MCF 10A (cell line): Measurements from ENCODE around the gene TEX2. TPM values are rescaled to one million over a fixed set of nuclear protein-coding genes. Genes with fewer than 3 reads are reported as not detected.

Experiments
- BruUV-seq: library from RNA; stranded (reverse); fragments of 400-500 nt; replicated peaks from 2 replicates; lab custom pipeline; 2021; lab: Mats Ljungman, UMichigan
- CTCF ChIA-PET: fragments of 300-600 bp; sonication (Branson Sonifier 250); formaldehyde crosslinking; extraction: SDS; loops from one replicate; lab custom pipeline; 2021; ENCODE audit warnings: antibody characterized with exemption, inconsistent platforms; lab: Yijun Ruan, JAX
- POLR2A ChIA-PET: fragments of 300-600, 350-650 bp; sonication (Branson Sonifier 250); formaldehyde crosslinking; extraction: SDS; loops from one replicate; lab custom pipeline; 2020; ENCODE audit warnings: antibody characterized with exemption, inconsistent platforms; lab: Yijun Ruan, JAX
- DNase-seq: peaks from one replicate; pipeline ENCODE4 v3.0.0-alpha.2; 2018; ENCODE audit not compliant: unreplicated experiment
- H3K27ac Mint-ChIP-seq: one replicate; pipeline ENCODE4 v1.8.0; 2022; ENCODE audit warnings: mild to moderate bottlenecking, low read depth, mixed read lengths; ENCODE audit not compliant: unreplicated experiment
- H3K27me3 Mint-ChIP-seq: one replicate; pipeline ENCODE4 v1.8.0; 2022; ENCODE audit warnings: mixed read lengths; ENCODE audit not compliant: insufficient read depth, unreplicated experiment
- H3K36me3 Mint-ChIP-seq: one replicate; pipeline ENCODE4 v1.8.0; 2022; ENCODE audit warnings: mild to moderate bottlenecking, moderate library complexity, mixed read lengths; ENCODE audit not compliant: insufficient read depth, unreplicated experiment
- H3K4me1 Mint-ChIP-seq: one replicate; pipeline ENCODE4 v1.8.0; 2022; ENCODE audit warnings: mixed read lengths; ENCODE audit not compliant: insufficient read depth, unreplicated experiment
- H3K4me3 Mint-ChIP-seq: one replicate; pipeline ENCODE4 v1.8.0; 2022; ENCODE audit warnings: mild to moderate bottlenecking, moderate library complexity, mixed read lengths; ENCODE audit not compliant: unreplicated experiment
- H3K9me3 Mint-ChIP-seq: one replicate; pipeline ENCODE4 v1.8.0; 2022; ENCODE audit warnings: mixed read lengths; ENCODE audit not compliant: unreplicated experiment
- intact Hi-C: fragments of 100-400 bp; cut with micrococcal nuclease; formaldehyde crosslinking; loops from 2 replicates; pipeline ENCODE4 v1.14.1; 2022
- total RNA-seq: library from RNA; stranded (reverse); gene quantifications from 2 replicates; pipeline ENCODE4 v1.2.3, GENCODE V29; 2022
- TF ChIP-seq, protein P1 (sequence below): fragments of 200-600 bp; IDR thresholded peaks from one replicate; pipeline ENCODE4 v1.8.0; 2022; ENCODE audit warnings: antibody characterized with exemption, mild to moderate bottlenecking; ENCODE audit not compliant: unreplicated experiment

Gene TEX2
- total RNA-seq, 1 experiment from 2014 or later: 42.2 TPM

DNA sequence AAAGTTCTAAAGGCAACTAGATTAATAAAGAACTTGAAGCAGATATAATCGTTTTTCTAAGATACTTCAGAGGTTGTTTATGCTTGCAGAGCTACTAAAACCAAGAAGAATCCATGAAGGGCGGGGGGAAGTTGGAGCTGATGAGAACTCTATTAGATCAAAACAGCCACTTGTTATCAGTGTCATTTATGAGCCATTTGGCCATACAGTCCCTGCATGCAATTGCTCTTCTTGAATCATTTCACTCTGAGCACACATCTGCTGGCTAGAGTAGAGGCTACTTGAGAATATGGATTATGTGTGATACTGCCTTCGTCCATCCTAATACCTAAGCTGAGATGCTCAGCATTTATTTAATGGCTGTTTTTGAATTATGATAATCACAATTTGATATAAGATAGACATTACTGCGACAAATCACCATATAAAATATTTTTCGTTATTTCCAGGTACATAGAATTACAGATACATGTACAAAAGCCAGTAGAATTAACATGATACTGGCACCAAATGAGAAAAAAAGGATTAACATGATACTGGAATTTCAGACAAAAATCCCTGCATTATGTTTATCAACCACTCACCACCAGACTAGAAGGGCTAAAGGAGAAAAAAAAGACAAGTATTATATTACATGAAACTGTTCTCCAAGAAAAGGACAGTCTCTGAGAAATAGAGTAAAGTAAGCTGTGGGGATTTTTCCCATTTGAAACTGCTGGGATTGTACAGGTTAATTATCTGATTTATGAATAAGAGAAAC is 64.5 kb downstream of the TEX2 start:
- Mint-ChIP-seq H3K27ac (no peak overlapping the region), H3K36me3 (peaks cover 17% of the 10 kb centered on the region), H3K27me3 (no peaks in the 10 kb centered on the region), H3K4me1 (peaks cover 47% of the 10 kb centered on the region), H3K4me3 (no peak overlapping the region), H3K9me3 (no peaks in the 10 kb centered on the region)
- TF ChIP-seq, protein P1, sequence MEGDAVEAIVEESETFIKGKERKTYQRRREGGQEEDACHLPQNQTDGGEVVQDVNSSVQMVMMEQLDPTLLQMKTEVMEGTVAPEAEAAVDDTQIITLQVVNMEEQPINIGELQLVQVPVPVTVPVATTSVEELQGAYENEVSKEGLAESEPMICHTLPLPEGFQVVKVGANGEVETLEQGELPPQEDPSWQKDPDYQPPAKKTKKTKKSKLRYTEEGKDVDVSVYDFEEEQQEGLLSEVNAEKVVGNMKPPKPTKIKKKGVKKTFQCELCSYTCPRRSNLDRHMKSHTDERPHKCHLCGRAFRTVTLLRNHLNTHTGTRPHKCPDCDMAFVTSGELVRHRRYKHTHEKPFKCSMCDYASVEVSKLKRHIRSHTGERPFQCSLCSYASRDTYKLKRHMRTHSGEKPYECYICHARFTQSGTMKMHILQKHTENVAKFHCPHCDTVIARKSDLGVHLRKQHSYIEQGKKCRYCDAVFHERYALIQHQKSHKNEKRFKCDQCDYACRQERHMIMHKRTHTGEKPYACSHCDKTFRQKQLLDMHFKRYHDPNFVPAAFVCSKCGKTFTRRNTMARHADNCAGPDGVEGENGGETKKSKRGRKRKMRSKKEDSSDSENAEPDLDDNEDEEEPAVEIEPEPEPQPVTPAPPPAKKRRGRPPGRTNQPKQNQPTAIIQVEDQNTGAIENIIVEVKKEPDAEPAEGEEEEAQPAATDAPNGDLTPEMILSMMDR: no peak
- no TSS peak for BruUV-seq
- no peak for DNase-seq
- POLR2A ChIA-PET: interaction anchor here (1.1 to 4.8 kb wide), 6 partner anchors 9 to 63 kb away, joined by 4 to 66 read pairs (median 14); no protein-coding TSS in a partner anchor
- CTCF ChIA-PET: interaction anchor here (0.5 to 1.2 kb wide), 3 partner anchors 43 to 372 kb away, joined by 3 to 5 read pairs (median 3); no protein-coding TSS in a partner anchor
- intact Hi-C loops: loop anchor here (5.0 kb wide), 1 partner anchor 64 kb away; the partner anchor contains the start of gene TEX2

DNA sequence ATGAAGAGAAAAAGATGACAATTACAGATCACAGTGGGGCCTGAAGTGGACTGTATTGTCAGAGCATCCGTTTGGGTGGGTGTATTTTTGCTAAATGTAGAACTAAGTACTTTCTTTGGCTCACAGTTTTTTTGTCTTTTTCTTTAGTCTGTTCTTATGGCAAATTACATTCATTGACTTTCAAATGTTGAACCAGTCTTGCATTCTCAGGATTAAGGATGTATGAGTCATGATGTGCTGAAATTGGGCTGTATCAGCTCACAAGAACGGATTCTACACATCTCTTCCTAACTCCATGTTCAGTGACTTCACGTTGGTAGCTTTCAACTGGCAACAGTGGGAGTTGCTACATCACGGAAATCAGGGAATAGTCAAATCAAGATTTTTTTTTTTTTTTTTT is 66.5 kb downstream of the TEX2 start:
- peaks cover 27% of the 10 kb centered on the region for H3K36me3 Mint-ChIP-seq

DNA sequence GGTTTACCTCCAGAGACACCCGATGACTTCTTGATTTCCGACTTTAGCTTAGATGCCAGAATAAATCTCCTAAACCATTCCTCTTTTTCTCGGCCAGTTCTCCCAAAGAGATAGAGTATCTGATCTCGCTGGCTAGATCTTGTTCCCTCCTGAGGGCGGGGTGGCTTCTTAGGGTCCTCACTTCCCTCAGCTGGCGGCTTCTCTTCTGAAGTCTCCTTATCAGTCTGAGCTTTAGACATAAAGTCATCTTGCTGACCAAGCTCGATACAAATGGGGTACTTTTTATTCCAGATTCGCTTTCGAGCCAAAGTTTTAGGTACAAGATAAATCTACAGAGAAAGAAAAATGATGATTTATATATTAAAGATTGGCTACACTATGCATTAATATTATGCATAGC is 69.5 kb downstream of the TEX2 start:
- TF ChIP-seq, protein P1: no peak
- intact Hi-C loops: no loop called here
- BruUV-seq: no TSS peak
- Mint-ChIP-seq H3K27me3 (no peaks in the 10 kb centered on the region), H3K4me3 (no peak overlapping the region), H3K36me3 (peaks cover 50% of the 10 kb centered on the region), H3K4me1 (peaks cover 13% of the 10 kb centered on the region), H3K27ac (no peak overlapping the region), H3K9me3 (no peaks in the 10 kb centered on the region)
- POLR2A ChIA-PET: interaction anchor here (0.5 to 1.8 kb wide), 6 partner anchors 16 to 594 kb away, joined by 3 to 8 read pairs (median 4); no protein-coding TSS in a partner anchor
- no peak for DNase-seq
- CTCF ChIA-PET: interaction anchor here (1.7 to 2.4 kb wide), 4 partner anchors 15 to 88 kb away, joined by 3 to 7 read pairs (median 6); no protein-coding TSS in a partner anchor

More for the DNA sequence above, 66.5 kb downstream of the TEX2 start:
- Mint-ChIP-seq H3K27ac (no peak overlapping the region), H3K27me3 (no peaks in the 10 kb centered on the region), H3K9me3 (no peaks in the 10 kb centered on the region), H3K4me3 (no peak overlapping the region), H3K4me1 (peaks cover 30% of the 10 kb centered on the region)
- peak; percentile 65 for DNase-seq
- intact Hi-C loops: loop anchor here (5.0 kb wide), 1 partner anchor 66 kb away; the partner anchor contains the start of gene TEX2
- ChIA-PET POLR2A (interaction anchor here (0.6 to 2.1 kb wide), 10 partner anchors 14 to 86 kb away, joined by 3 to 19 read pairs (median 4); partner anchors contain the start of gene TEX2), CTCF (interaction anchor here (0.7 to 1.4 kb wide), 2 partner anchors 14 to 86 kb away, joined by 3 to 8 read pairs; no protein-coding TSS in a partner anchor)
- TF ChIP-seq, protein P1: no peak
- no TSS peak for BruUV-seq

DNA sequence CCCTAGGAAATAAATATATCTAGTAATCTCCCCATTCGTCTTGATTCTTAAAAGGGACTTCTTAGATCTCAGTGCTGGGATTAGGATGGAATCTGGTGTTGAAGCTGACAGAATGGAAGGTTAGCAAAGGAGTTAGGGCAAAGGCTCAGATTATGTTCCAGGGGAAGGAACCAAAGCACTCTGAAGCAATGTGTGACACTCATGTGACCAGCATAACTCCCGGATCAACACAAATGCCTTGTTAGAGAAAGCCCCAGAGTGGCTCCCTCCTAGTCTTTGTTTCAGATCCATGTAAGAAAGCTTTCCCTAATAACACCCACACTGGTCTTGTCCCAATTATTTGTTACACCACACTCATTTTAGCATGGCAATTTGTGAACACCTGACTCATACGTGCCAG is 70.5 kb downstream of the TEX2 start:
- peaks cover 53% of the 10 kb centered on the region for H3K36me3 Mint-ChIP-seq
- CTCF ChIA-PET: interaction anchor here (0.8 to 2.4 kb wide), 2 partner anchors 44 to 89 kb away, joined by 3 to 7 read pairs; no protein-coding TSS in a partner anchor
- intact Hi-C loops: no loop called here
- BruUV-seq: no TSS peak
- H3K27ac Mint-ChIP-seq: no peak overlapping the region
- TF ChIP-seq, protein P1: no peak
- H3K4me3 Mint-ChIP-seq: no peak overlapping the region
- POLR2A ChIA-PET: no interaction called here
- H3K4me1 Mint-ChIP-seq: peaks cover 13% of the 10 kb centered on the region
- no peaks in the 10 kb centered on the region for H3K27me3 Mint-ChIP-seq
- no peak for DNase-seq
- no peaks in the 10 kb centered on the region for H3K9me3 Mint-ChIP-seq
